GM23248 (cell line): ENCODE measurements around the gene SULF2. TPM values are rescaled to one million over a fixed set of nuclear protein-coding genes. Genes with fewer than 3 reads are reported as not detected.
A peak's percentile ranks its signal among the peaks of the same experiment; 100 is the strongest.

ENCODE experiments used
- DNase-seq: peaks from one replicate; pipeline ENCODE4 v3.0.0-alpha.2; 2015
- H2AFZ ChIP-seq: fragments of 200-600 bp; sonication (generic); 2 replicates; pipeline ENCODE4 v1.6.1; 2016; ENCODE audit warnings: antibody characterized with exemption
- H3F3A ChIP-seq: fragments of 200-600 bp; sonication (generic); 2 replicates; pipeline ENCODE4 v1.6.1; 2016; ENCODE audit warnings: mild to moderate bottlenecking, antibody characterized with exemption, mixed run types; ENCODE audit not compliant: insufficient read depth
- H3K27ac ChIP-seq: fragments of 200-600 bp; sonication (generic); 2 replicates; pipeline ENCODE4 v1.5.1; 2016; ENCODE audit warnings: mild to moderate bottlenecking
- H3K27me3 ChIP-seq: fragments of 200-600 bp; sonication (generic); replicated peaks from 2 replicates; pipeline ENCODE4 v1.6.1; 2016; ENCODE audit warnings: mild to moderate bottlenecking; ENCODE audit not compliant: insufficient read depth
- H3K36me3 ChIP-seq: fragments of 200-600 bp; sonication (generic); 2 replicates; pipeline ENCODE4 v1.6.1; 2016; ENCODE audit warnings: low read depth, mild to moderate bottlenecking
- H3K4me1 ChIP-seq: fragments of 200-600 bp; sonication (generic); 2 replicates; pipeline ENCODE4 v1.6.1; 2016; ENCODE audit warnings: mild to moderate bottlenecking; ENCODE audit not compliant: insufficient read depth
- H3K4me2 ChIP-seq: fragments of 200-600 bp; sonication (generic); one replicate; pipeline ENCODE4 v1.6.1; 2016; ENCODE audit warnings: mild to moderate bottlenecking; ENCODE audit not compliant: unreplicated experiment
- H3K4me3 ChIP-seq: fragments of 200-600 bp; sonication (generic); 2 replicates; pipeline ENCODE4 v1.5.1; 2016; ENCODE audit warnings: mild to moderate bottlenecking
- H3K79me2 ChIP-seq: fragments of 200-600 bp; sonication (generic); 2 replicates; pipeline ENCODE4 v1.6.1; 2016; ENCODE audit warnings: mild to moderate bottlenecking; ENCODE audit not compliant: insufficient read depth
- H3K9ac ChIP-seq: fragments of 200-600 bp; sonication (generic); 2 replicates; pipeline ENCODE4 v1.6.1; 2016; ENCODE audit warnings: mild to moderate bottlenecking
- H3K9me2 ChIP-seq: fragments of 200-600 bp; sonication (generic); 2 replicates; pipeline ENCODE4 v1.6.1; 2016; ENCODE audit warnings: mixed run types, mild to moderate bottlenecking, moderate library complexity; ENCODE audit not compliant: insufficient read depth
- H3K9me3 ChIP-seq: fragments of 200-600 bp; sonication (generic); one replicate; pipeline ENCODE4 v1.6.1; 2017; ENCODE audit warnings: low read depth
- H4K20me1 ChIP-seq: fragments of 200-600 bp; sonication (generic); 2 replicates; pipeline ENCODE4 v1.6.0; 2016; ENCODE audit not compliant: insufficient read depth
- EZH2 ChIP-seq: fragments of 200-600 bp; sonication (generic); IDR thresholded peaks from 2 replicates; pipeline ENCODE4 v1.6.1; 2018; ENCODE audit warnings: antibody characterized with exemption, mild to moderate bottlenecking; ENCODE audit not compliant: insufficient read depth, poor library complexity, severe bottlenecking
- EZH2phosphoT487 ChIP-seq: fragments of 200-600 bp; sonication (generic); IDR thresholded peaks from 2 replicates; pipeline ENCODE4 v1.6.1; 2018; ENCODE audit warnings: antibody characterized with exemption, moderate library complexity, mild to moderate bottlenecking, low read depth; ENCODE audit not compliant: insufficient read depth
- WGBS, 2 experiments: methylation state at CpG; one replicate each; pipeline ENCODE4 v1.1.6; 2015 to 2017; ENCODE audit warnings: low lambda C conversion rate in 2 of 2, low coverage in 1 of 2; ENCODE audit errors: missing lambda C conversion rate in 2 of 2; 5-methylcytosine and 5-hydroxymethylcytosine counted together
- in situ Hi-C: fragments of 300-500 bp; cut with MboI; formaldehyde crosslinking; loops from 2 replicates; pipeline ENCODE4 v1.15.0; 2020
- polyA plus RNA-seq: library from polyadenylated mRNA; unstranded; fragments of >200 nt; fragmentation: Nextera tagmentation; extraction: Ambion mirVana; gene quantifications from 2 replicates; pipeline ENCODE4 v1.2.1, GENCODE V29; 2016
- total RNA-seq: library from RNA; depleted of rRNA; stranded (reverse); fragments of >200 nt; shearing (Covaris generic); gene quantifications from 2 replicates; pipeline ENCODE4 v1.2.3, GENCODE V29; 2014

Gene SULF2
- total and polyA plus RNA-seq, 2 experiments from 2014 or later, result 2.0 to 5.6 TPM

DNA sequence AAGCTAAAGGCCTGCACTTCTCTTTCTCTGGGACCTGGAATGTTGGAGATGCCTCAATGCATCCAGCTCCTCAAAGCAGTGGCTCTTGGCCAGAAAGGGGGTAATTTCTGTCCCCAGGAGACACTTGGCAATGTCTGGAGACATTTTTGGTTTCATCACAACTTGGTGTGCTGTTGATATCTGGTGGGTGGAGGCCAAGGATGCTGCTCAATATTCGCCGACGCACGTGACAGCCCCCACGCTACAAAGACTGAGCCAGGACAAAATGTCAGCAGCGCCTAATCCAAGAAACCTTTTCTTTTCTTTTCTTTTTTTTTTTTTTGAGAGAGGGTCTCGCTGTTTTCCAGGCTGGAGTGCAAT lies 79.8 kb downstream of the SULF2 start:
- WGBS, 2 experiments, result 88 to 93% methylated on average over 7 of the region's 7 CpGs
- in situ Hi-C loops, result no loop called here
- H3K9ac ChIP-seq, result no peak overlapping the region
- H4K20me1 ChIP-seq, result no peaks in the 10 kb centered on the region
- H3K4me3 ChIP-seq, result no peak overlapping the region
- TF ChIP-seq EZH2phosphoT487 (no peak), EZH2 (no peak)
- H3K79me2 ChIP-seq, result no peaks in the 10 kb centered on the region
- DNase-seq, result no peak
- no peak overlapping the region for H2AFZ ChIP-seq
- H3K27me3 ChIP-seq, result no peaks in the 10 kb centered on the region; the same call in none of the 2 replicates
- no peak overlapping the region for H3K4me2 ChIP-seq
- H3K27ac ChIP-seq, result no peak overlapping the region
- H3K9me2 ChIP-seq, result no peaks in the 10 kb centered on the region
- no peaks in the 10 kb centered on the region for H3F3A ChIP-seq
- peaks cover 4% of the 10 kb centered on the region; the same call in 1 of the 2 replicates for H3K4me1 ChIP-seq
- no peaks in the 10 kb centered on the region for H3K9me3 ChIP-seq
- no peaks in the 10 kb centered on the region for H3K36me3 ChIP-seq

- no peak overlapping the region for H3K4me2 ChIP-seq
- no peaks in the 10 kb centered on the region for H3K9me2 ChIP-seq
- H4K20me1 ChIP-seq, result no peaks in the 10 kb centered on the region
- WGBS, 2 experiments, result 54 to 57% methylated on average over 15 of the region's 15 CpGs
- TF ChIP-seq EZH2, result no peak
- no peak for TF ChIP-seq EZH2phosphoT487
- H3K9me3 ChIP-seq, result no peaks in the 10 kb centered on the region
- peaks cover 4% of the 10 kb centered on the region; the same call in 1 of the 2 replicates for H3K4me1 ChIP-seq
- no peaks in the 10 kb centered on the region for H3F3A ChIP-seq
- H2AFZ ChIP-seq, result no peak overlapping the region
- H3K4me3 ChIP-seq, result no peak overlapping the region
- no peak for DNase-seq
- no peak overlapping the region for H3K9ac ChIP-seq
- no peak overlapping the region for H3K27ac ChIP-seq
- in situ Hi-C loops, result no loop called here
- H3K36me3 ChIP-seq, result no peaks in the 10 kb centered on the region
- no peaks in the 10 kb centered on the region for H3K79me2 ChIP-seq
- no peaks in the 10 kb centered on the region; the same call in none of the 2 replicates for H3K27me3 ChIP-seq
Measured at GRCh38 chr20:47704746-47705496, 80.4 kb downstream of the SULF2 start.

DNA sequence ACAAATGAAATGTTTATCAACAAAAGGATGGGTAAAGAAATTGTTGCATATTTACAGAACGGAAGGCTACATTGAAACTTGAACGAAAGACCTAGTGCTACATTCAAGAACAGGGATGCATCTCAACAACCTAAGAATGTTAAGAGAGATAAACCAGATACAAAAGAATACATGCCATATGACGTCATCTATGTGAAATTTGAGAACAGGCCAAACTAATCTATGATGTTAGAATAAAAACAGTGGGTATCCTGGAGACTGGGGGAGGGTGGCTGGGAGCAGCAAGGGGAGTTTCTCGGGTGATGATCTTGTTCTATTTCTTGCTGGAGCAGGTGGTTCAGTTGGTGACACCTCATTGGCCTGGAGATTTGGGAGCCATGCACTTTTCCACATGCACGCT lies 81.5 kb downstream of the SULF2 start:
- Histone ChIP-seq H3K27ac (no peak overlapping the region), H4K20me1 (no peaks in the 10 kb centered on the region), H3K27me3 (no peaks in the 10 kb centered on the region; the same call in none of the 2 replicates), H3K9me3 (no peaks in the 10 kb centered on the region), H3K36me3 (no peaks in the 10 kb centered on the region), H3K9me2 (no peaks in the 10 kb centered on the region), H3K4me3 (no peak overlapping the region), H3F3A (no peaks in the 10 kb centered on the region), H2AFZ (no peak overlapping the region), H3K9ac (no peak overlapping the region), H3K4me1 (peaks cover 4% of the 10 kb centered on the region; the same call in 1 of the 2 replicates), H3K4me2 (no peak overlapping the region), H3K79me2 (no peaks in the 10 kb centered on the region)
- in situ Hi-C loops, result no loop called here
- WGBS, 2 experiments, result 60 to 63% methylated on average over 5 of the region's 5 CpGs
- DNase-seq, result no peak
- TF ChIP-seq EZH2, result no peak
- TF ChIP-seq EZH2phosphoT487, result no peak

DNA sequence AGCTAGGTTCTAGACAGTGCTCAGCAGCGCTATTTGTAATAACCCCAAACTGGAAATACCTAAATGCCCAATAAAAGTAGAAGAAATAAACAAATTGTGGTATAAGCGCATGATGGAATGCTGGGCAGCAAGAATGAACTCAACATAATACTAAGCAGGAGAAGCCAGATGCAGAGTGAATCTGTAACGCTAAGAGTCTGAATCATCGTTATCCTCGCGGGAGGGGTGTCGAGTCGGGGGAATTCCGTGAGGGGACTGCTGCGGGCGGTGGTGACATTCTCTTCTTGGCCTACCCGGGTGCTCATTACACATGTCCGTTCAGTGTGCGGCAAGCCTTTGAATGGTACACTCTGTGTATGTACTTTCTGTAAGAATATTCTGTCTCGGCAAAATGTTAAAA lies 83.7 kb downstream of the SULF2 start:
- Histone ChIP-seq H3K27me3 (no peaks in the 10 kb centered on the region; the same call in 1 of the 2 replicates), H3K9me2 (no peaks in the 10 kb centered on the region), H3K79me2 (no peaks in the 10 kb centered on the region), H3F3A (no peaks in the 10 kb centered on the region), H3K9ac (no peak overlapping the region), H2AFZ (no peak overlapping the region), H3K27ac (no peak overlapping the region), H4K20me1 (no peaks in the 10 kb centered on the region), H3K4me3 (no peak overlapping the region), H3K4me1 (peaks cover 4% of the 10 kb centered on the region; the same call in 1 of the 2 replicates), H3K4me2 (no peak overlapping the region), H3K36me3 (no peaks in the 10 kb centered on the region), H3K9me3 (no peaks in the 10 kb centered on the region)
- no peak for TF ChIP-seq EZH2
- TF ChIP-seq EZH2phosphoT487, result no peak
- in situ Hi-C loops, result no loop called here
- DNase-seq, result peak; percentile 64
- WGBS, 2 experiments, result 7 to 9% methylated on average over 15 of the region's 15 CpGs
